H1 (cell line): ENCODE results near the gene ITFG2. TPM values are rescaled to one million over a fixed set of nuclear protein-coding genes. Genes with fewer than 3 reads are reported as not detected.
A peak's percentile ranks its signal among the peaks of the same experiment; 100 is the strongest.

Experiments
- CTCF ChIA-PET: fragments of 300-600 bp; sonication (Branson Sonifier 250); formaldehyde crosslinking; loops from one replicate; lab custom pipeline; 2021; ENCODE audit not compliant: partially characterized antibody; lab: Charles Lee
- POLR2A ChIA-PET: fragments of 300-600 bp; sonication (Branson Sonifier 250); formaldehyde crosslinking; loops from one replicate; lab custom pipeline; 2021; ENCODE audit warnings: inconsistent platforms; ENCODE audit not compliant: partially characterized antibody; lab: Charles Lee
- DNase-seq, 2 experiments: peaks; one replicate each; pipeline versions ENCODE4 v3.0.0 to v3.0.0-alpha.2; 2010 to 2022; ENCODE audit warnings: low spot score in 2 of 2, low read depth in 1 of 2, mixed read lengths in 1 of 2
- FAIRE-seq: peaks from 2 replicates; lab custom pipeline; 2011; peaks lifted over from hg19 to GRCh38; lab: Jason Lieb, UNC
- H2AFZ ChIP-seq: 2 replicates; pipeline ENCODE4 v1.8.1; 2012; ENCODE audit warnings: low read length, inconsistent platforms
- H2AK5ac ChIP-seq: 2 replicates; pipeline ENCODE4 v1.6.1; 2013; ENCODE audit warnings: low read depth, low read length
- H2BK120ac ChIP-seq: replicated peaks from 2 replicates; pipeline ENCODE3; 2013; ENCODE audit warnings: low read depth, low read length, inconsistent platforms
- H2BK12ac ChIP-seq: 2 replicates; pipeline ENCODE4 v1.6.1; 2013; ENCODE audit warnings: low read depth, low read length
- H2BK15ac ChIP-seq: 2 replicates; pipeline ENCODE4 v1.6.1; 2013; ENCODE audit warnings: low read length
- H2BK20ac ChIP-seq: 2 replicates; pipeline ENCODE4 v1.6.1; 2013; ENCODE audit warnings: low read length
- H2BK5ac ChIP-seq: 2 replicates; pipeline ENCODE4 v1.6.1; 2013; ENCODE audit warnings: low read depth, low read length
- H3K14ac ChIP-seq: 2 replicates; pipeline ENCODE4 v1.6.1; 2013; ENCODE audit warnings: inconsistent platforms; ENCODE audit not compliant: insufficient read length
- H3K18ac ChIP-seq: 2 replicates; pipeline ENCODE4 v1.6.1; 2013; ENCODE audit warnings: low read length; ENCODE audit errors: extremely low read depth
- H3K23ac ChIP-seq: 2 replicates; pipeline ENCODE4 v1.6.1; 2013; ENCODE audit warnings: inconsistent platforms; ENCODE audit not compliant: insufficient read length
- H3K23me2 ChIP-seq: 2 replicates; pipeline ENCODE4 v1.6.1; 2013; ENCODE audit warnings: low read depth, low read length
- H3K27ac ChIP-seq: 2 replicates; pipeline ENCODE4 v1.6.1; 2011; ENCODE audit warnings: low read depth, low read length, inconsistent platforms
- H3K27me3 ChIP-seq, 4 experiments: replicated peaks in 1 of 4; 1 replicate in 1 of 4; 2 replicates in 3 of 4; pipeline versions ENCODE4 v1.6.1 to v1.8.1; 2011 to 2013; ENCODE audit warnings: low read length in 3 of 4, mild to moderate bottlenecking in 3 of 4, inconsistent platforms in 2 of 4, mixed read lengths in 2 of 4, moderate library complexity in 1 of 4; ENCODE audit not compliant: control insufficient read depth in 3 of 4, insufficient read depth in 3 of 4; ENCODE audit errors: extremely low read depth in 1 of 4
- H3K36me3 ChIP-seq, 4 experiments: 2 replicates each; pipeline versions ENCODE4 v1.6.1 to v1.8.1; 2011 to 2013; ENCODE audit warnings: mild to moderate bottlenecking in 4 of 4, low read length in 3 of 4, moderate library complexity in 2 of 4, control low read depth in 1 of 4, inconsistent platforms in 1 of 4; ENCODE audit not compliant: insufficient read depth in 4 of 4, control insufficient read depth in 2 of 4
- H3K4ac ChIP-seq: replicated peaks from 2 replicates; pipeline ENCODE3; 2013; ENCODE audit warnings: low read length, low read depth, mixed read lengths, inconsistent platforms; ENCODE audit not compliant: insufficient read length
- H3K4me1 ChIP-seq, 4 experiments: replicated peaks in 1 of 4; 1 replicate in 1 of 4; 2 replicates in 3 of 4; pipeline versions ENCODE4 v1.6.1 to v1.8.1; 2011 to 2013; ENCODE audit warnings: low read length in 3 of 4, inconsistent platforms in 2 of 4, mixed read lengths in 1 of 4; ENCODE audit not compliant: insufficient read depth in 4 of 4, control insufficient read depth in 3 of 4
- H3K4me2 ChIP-seq, 2 experiments: 2 replicates each; pipeline versions ENCODE4 v1.6.1 to v1.8.1; 2011 to 2013; ENCODE audit warnings: low read depth in 2 of 2, low read length in 2 of 2, control low read depth in 1 of 2, inconsistent platforms in 1 of 2, mild to moderate bottlenecking in 1 of 2; ENCODE audit not compliant: insufficient read depth in 1 of 2
- H3K4me3 ChIP-seq, 4 experiments: fragments of 200-600, 300-600 bp in 1 of 4; sonication (generic), shearing (Covaris generic), sonication (Bioruptor Twin) in 1 of 4; 2 replicates each; pipeline versions ENCODE4 v1.5.1 to v1.8.1; 2011 to 2016; ENCODE audit warnings: low read length in 4 of 4, low read depth in 3 of 4, control low read depth in 2 of 4, inconsistent platforms in 2 of 4, mild to moderate bottlenecking in 2 of 4, mixed read lengths in 1 of 4, moderate library complexity in 1 of 4; ENCODE audit not compliant: insufficient read depth in 2 of 4; ENCODE audit errors: extremely low read depth in 1 of 4
- H3K56ac ChIP-seq: replicated peaks from 2 replicates; pipeline ENCODE3; 2013; ENCODE audit warnings: low read depth, mild to moderate bottlenecking, mixed read lengths, low read length, inconsistent platforms; ENCODE audit not compliant: insufficient read length
- H3K79me1 ChIP-seq: 2 replicates; pipeline ENCODE4 v1.6.1; 2013; ENCODE audit warnings: low read depth, low read length, control low read depth
- H3K79me2 ChIP-seq, 2 experiments: 2 replicates each; pipeline versions ENCODE4 v1.6.1 to v1.8.1; 2012 to 2013; ENCODE audit warnings: low read length in 2 of 2, mild to moderate bottlenecking in 2 of 2, inconsistent platforms in 1 of 2; ENCODE audit not compliant: insufficient read depth in 2 of 2, control insufficient read depth in 1 of 2
- H3K9ac ChIP-seq, 4 experiments: replicated peaks in 1 of 4; 1 replicate in 1 of 4; 2 replicates in 3 of 4; pipeline versions ENCODE4 v1.6.1 to v1.8.1; 2011 to 2013; ENCODE audit warnings: low read depth in 3 of 4, low read length in 3 of 4, control low read depth in 2 of 4, mild to moderate bottlenecking in 2 of 4, moderate library complexity in 2 of 4, inconsistent platforms in 1 of 4; ENCODE audit errors: extremely low read depth in 1 of 4
- H3K9me3 ChIP-seq, 2 experiments: 2 replicates each; pipeline versions ENCODE4 v1.6.1 to v1.8.1; 2012 to 2013; ENCODE audit warnings: mild to moderate bottlenecking in 2 of 2, moderate library complexity in 2 of 2, control low read depth in 1 of 2, inconsistent platforms in 1 of 2, low read depth in 1 of 2, low read length in 1 of 2, mixed read lengths in 1 of 2; ENCODE audit not compliant: insufficient read depth in 2 of 2
- H4K20me1 ChIP-seq, 2 experiments: replicated peaks in 1 of 2; 2 replicates each; pipeline versions ENCODE3 to v1.8.1; 2011 to 2013; ENCODE audit warnings: inconsistent platforms in 2 of 2, low read length in 2 of 2, mild to moderate bottlenecking in 1 of 2; ENCODE audit not compliant: insufficient read depth in 2 of 2, control insufficient read depth in 1 of 2
- H4K5ac ChIP-seq: 2 replicates; pipeline ENCODE4 v1.6.1; 2013; ENCODE audit warnings: low read length, low read depth, mixed read lengths, inconsistent platforms; ENCODE audit not compliant: insufficient read length
- H4K8ac ChIP-seq: 2 replicates; pipeline ENCODE4 v1.8.0; 2013; ENCODE audit warnings: mild to moderate bottlenecking, moderate library complexity, low read length, inconsistent platforms; ENCODE audit not compliant: insufficient read depth; ENCODE audit errors: extremely low read depth
- H4K91ac ChIP-seq: replicated peaks from 2 replicates; pipeline ENCODE3; 2013; ENCODE audit warnings: low read length, mixed read lengths, inconsistent platforms; ENCODE audit not compliant: insufficient read length
- BACH1 ChIP-seq: IDR thresholded peaks from 2 replicates; pipeline ENCODE4 v1.6.1; 2012; ENCODE audit warnings: low read length, improper control_type of control experiment
- GABPA ChIP-seq: IDR thresholded peaks from 2 replicates; pipeline ENCODE4 v1.6.1; 2011; ENCODE audit warnings: mild to moderate bottlenecking, low read length, moderate library complexity, borderline replicate concordance; ENCODE audit not compliant: insufficient read depth
- HDAC6 ChIP-seq: IDR thresholded peaks from one replicate; pipeline ENCODE4 v1.7.1; 2012; ENCODE audit warnings: low read depth, mild to moderate bottlenecking, inconsistent platforms, low read length, moderate library complexity
- WGBS, 2 experiments: shearing (Covaris generic) in 1 of 2; methylation state at CpG; one replicate each; pipeline versions ENCODE4 v1.1.6 to v1.1.7; 2013 to 2015; ENCODE audit warnings: low lambda C conversion rate in 2 of 2, mixed read lengths in 2 of 2, inconsistent platforms in 1 of 2, low coverage in 1 of 2, missing lambda C conversion rate in 1 of 2; ENCODE audit not compliant: insufficient replicate concordance in 2 of 2, insufficient coverage in 1 of 2, insufficient read length in 1 of 2; ENCODE audit errors: extremely low coverage in 1 of 2, missing lambda C conversion rate in 1 of 2; 5-methylcytosine and 5-hydroxymethylcytosine counted together
- polyA plus RNA-seq, 7 experiments: library from polyadenylated mRNA; depleted of rRNA in 3 of 7; stranded (reverse) in 5 of 7; unstranded in 2 of 7; fragments of >200 nt in 5 of 7; fragments of 200-250 nt in 2 of 7; gene quantifications; 1 replicate in 5 of 7; 2 replicates in 1 of 7; 4 replicates in 1 of 7; pipeline versions ENCODE4 v1.2.1 to v1.2.3, GENCODE V29; 2011 to 2013; ENCODE audit warnings: missing spikeins in 2 of 7, mixed read lengths in 2 of 7
- total RNA-seq: library from RNA; stranded (reverse); fragmentation: NEBNext Ultra II Directional; extraction: Animal tissue kit (Norgen Biotek cat#: 25700); gene quantifications from 2 replicates; pipeline ENCODE4 v1.2.1, GENCODE V29; 2021

The ITFG2 gene
- total and polyA plus RNA-seq, 2 of the 8 experiments (the other 6 are each of a cell fraction or from before 2014, with no cell fraction given): 15.0 to 22.9 TPM

DNA sequence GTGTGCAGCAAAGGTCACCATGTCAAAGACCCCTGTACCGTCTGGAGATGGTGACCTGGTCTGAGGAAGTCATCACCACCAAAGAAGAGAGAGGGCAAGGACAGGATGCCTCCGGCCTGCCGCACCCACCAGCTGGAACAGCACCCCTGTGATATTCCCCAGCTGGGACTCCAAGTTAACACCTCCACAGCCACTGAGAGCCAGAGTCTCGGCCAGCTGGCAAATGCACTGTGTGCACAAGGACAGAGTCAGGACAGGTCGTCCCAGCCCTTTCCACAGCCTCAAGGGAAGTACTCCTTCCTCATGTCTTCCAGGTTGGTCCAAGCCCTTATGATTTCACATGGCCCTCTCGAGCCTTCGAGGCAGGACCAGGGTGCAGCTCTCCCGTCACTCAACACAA, 37.0 kb upstream of the ITFG2 start:
- no peak overlapping the region for H3K4ac ChIP-seq
- no peak overlapping the region for H3K23ac ChIP-seq
- H4K20me1 ChIP-seq: no peaks in the 10 kb centered on the region
- H3K79me1 ChIP-seq: no peaks in the 10 kb centered on the region
- no peak overlapping the region for H4K5ac ChIP-seq
- no peak overlapping the region for H3K18ac ChIP-seq
- FAIRE-seq: no peak
- no peaks in the 10 kb centered on the region for H3K36me3 ChIP-seq
- H3K4me2 ChIP-seq: no peak overlapping the region
- H2BK20ac ChIP-seq: no peak overlapping the region
- no peaks in the 10 kb centered on the region for H3K9me3 ChIP-seq
- H3K56ac ChIP-seq: no peak overlapping the region
- no peak overlapping the region for H2BK15ac ChIP-seq
- ChIA-PET POLR2A (no interaction called here), CTCF (interaction anchor here (0.5 to 2.3 kb wide), 4 partner anchors 9 to 150 kb away, joined by 3 to 5 read pairs (median 4); no protein-coding TSS in a partner anchor)
- peak overlapping the region; percentile 63; the same call in 1 of the 2 replicates for H2BK12ac ChIP-seq
- no peak overlapping the region for H3K9ac ChIP-seq
- H4K8ac ChIP-seq: no peak overlapping the region
- H3K14ac ChIP-seq: no peak overlapping the region
- no peak overlapping the region for H2BK120ac ChIP-seq
- H3K27me3 ChIP-seq: no peaks in the 10 kb centered on the region
- H3K4me1 ChIP-seq: peaks cover 2 to 6% (median 5%) of the 10 kb centered on the region in 4 experiments
- no peak overlapping the region for H2BK5ac ChIP-seq
- no peak overlapping the region for H2AFZ ChIP-seq
- no peaks in the 10 kb centered on the region; the same call in 1 of the 2 replicates for H3K23me2 ChIP-seq
- no peaks in the 10 kb centered on the region for H3K79me2 ChIP-seq
- H3K27ac ChIP-seq: no peak overlapping the region
- no peak for TF ChIP-seq BACH1
- TF ChIP-seq HDAC6: no peak
- no peak for TF ChIP-seq GABPA
- H2AK5ac ChIP-seq: no peak overlapping the region
- 96% methylated on average over 8 of the region's 8 CpGs; no CpG with 5 or more reads in 1 of the 2 experiments for WGBS, 2 experiments
- no peak overlapping the region for H4K91ac ChIP-seq
- no peak overlapping the region for H3K4me3 ChIP-seq
- DNase-seq: no peak
